ENCODE results near the gene UNC93A. TPM values are rescaled to one million over a fixed set of nuclear protein-coding genes. Genes with fewer than 3 reads are reported as not detected.

Gene UNC93A
- total RNA-seq, 1 experiment from 2014 or later: not detected

DNA sequence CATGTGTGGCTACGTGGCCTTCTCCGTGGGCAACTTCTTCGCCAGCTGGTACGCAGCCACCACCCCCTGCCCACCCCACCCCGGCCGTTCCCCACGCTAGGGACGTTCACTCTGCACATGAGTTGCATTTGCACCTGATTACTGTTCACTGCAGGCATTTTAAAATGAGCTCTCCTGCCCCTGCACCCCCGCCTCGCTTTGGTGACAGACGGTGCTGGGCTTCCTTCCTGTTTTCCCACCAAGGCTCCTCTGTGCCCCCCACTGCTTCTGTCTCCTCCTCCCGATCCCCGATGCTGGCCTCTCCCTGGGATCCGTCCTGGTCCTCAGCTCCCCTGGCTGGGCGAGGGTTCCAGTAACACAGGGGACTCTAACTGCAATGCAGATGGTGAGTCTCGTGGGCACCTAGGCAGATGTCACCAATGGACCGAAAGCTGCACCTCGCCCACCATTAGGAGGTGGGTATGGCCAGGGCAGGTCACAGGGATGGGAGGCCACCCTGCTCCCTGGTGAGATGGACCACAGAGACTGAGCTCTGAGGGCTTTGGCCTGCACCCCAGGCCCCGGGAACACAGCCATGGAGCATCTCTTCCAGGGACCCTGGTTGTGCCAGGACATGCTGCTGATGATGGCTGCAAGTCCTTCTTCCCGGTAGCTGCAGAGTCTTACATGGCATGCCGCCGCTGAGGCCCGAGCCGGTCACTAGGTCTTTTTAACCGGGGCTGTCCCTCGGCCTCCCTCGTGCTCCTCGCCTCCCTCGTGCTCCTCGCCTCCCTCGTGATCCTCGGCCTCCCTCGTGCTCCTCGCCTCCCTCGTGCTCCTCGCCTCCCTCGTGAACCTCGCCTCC, 3.8 kb downstream of the UNC93A start:
- H3K4me2 ChIP-seq (ENCODE audit: low read length): no peak overlapping the region
- intact Hi-C loops (cut with micrococcal nuclease): no loop called here
- no peak overlapping the region for H2AFZ ChIP-seq (ENCODE audit: low read depth, low read length, poor library complexity, severe bottlenecking)
- H3K36me3 ChIP-seq (ENCODE audit: control insufficient read depth in 1 of 2, insufficient read depth in 2 of 2, low read length in 2 of 2): no peaks in the 10 kb centered on the region
- peaks cover 49% of the 10 kb centered on the region for H3K27me3 ChIP-seq (ENCODE audit: insufficient read depth, low read length)
- H3K79me2 ChIP-seq (ENCODE audit: insufficient read depth, low read length): no peaks in the 10 kb centered on the region
- DNase-seq (ENCODE audit: low read depth, low spot score): no peak
- H3K9me2 ChIP-seq (ENCODE audit: insufficient read depth): no peaks in the 10 kb centered on the region
- H4K20me1 ChIP-seq (ENCODE audit: insufficient read depth): no peaks in the 10 kb centered on the region
- POLR2A ChIA-PET: no interaction called here
- RAD21 ChIA-PET (ENCODE audit: low non-redundant PET in 1 of 2, low total read pairs in 2 of 2, uncharacterized antibody in 2 of 2, unreplicated experiment in 2 of 2): interaction anchor here in 1 of 2 experiments (0.6 kb wide), 1 partner anchor 56 kb away, joined by 7 read pairs; no protein-coding TSS in a partner anchor
- no TSS peak for BruUV-seq (replicated peaks)
- no peak overlapping the region for H3K27ac ChIP-seq (ENCODE audit: low read depth, low read length)
- no peak for ATAC-seq
- H3K4me1 ChIP-seq (ENCODE audit: control insufficient read depth in 1 of 2, insufficient read depth in 2 of 2, low read length in 2 of 2): no peaks in the 10 kb centered on the region
- H3K9me3 ChIP-seq (ENCODE audit: control insufficient read depth in 1 of 2, insufficient read depth in 1 of 2, low read depth in 1 of 2, low read length in 2 of 2): no peaks in the 10 kb centered on the region
- no peak overlapping the region for H3K9ac ChIP-seq (ENCODE audit: low read length)
- no peak overlapping the region for H3K4me3 ChIP-seq (replicated peaks in 1 of 2; ENCODE audit: low read depth in 1 of 2, low read length in 2 of 2)
- CTCF ChIA-PET: no interaction called here
- TF ChIP-seq TCF7L2 (IDR thresholded peaks at IDR 0.05; ENCODE audit: borderline replicate concordance, extremely low read depth, insufficient read depth, insufficient read length) (no peak), SP1 (IDR thresholded peaks at IDR 0.05; ENCODE audit: low read depth) (no peak), JUND (IDR thresholded peaks at IDR 0.05) (no peak), ZNF274 (IDR thresholded peaks at IDR 0.05; ENCODE audit: low read depth, low read length) (no peak), CBX3 (IDR thresholded peaks at IDR 0.05; ENCODE audit: low read depth) (no peak), RAD21 (IDR thresholded peaks at IDR 0.05; ENCODE audit: low read depth) (no peak), FOSL1 (IDR thresholded peaks at IDR 0.05; ENCODE audit: low read depth) (no peak), EZH2 (IDR thresholded peaks at IDR 0.05) (no peak), MAX (IDR thresholded peaks at IDR 0.05) (no peak), EGR1 (IDR thresholded peaks at IDR 0.05; ENCODE audit: low read depth) (no peak), ZBTB33 (IDR thresholded peaks at IDR 0.05; ENCODE audit: extremely low read depth, insufficient replicate concordance, low read length) (no peak), YY1 (IDR thresholded peaks at IDR 0.05; ENCODE audit: extremely low read depth, insufficient replicate concordance, low read depth, low read length) (no peak), CTCF (IDR thresholded peaks at IDR 0.05 in 2 of 3, conservative IDR thresholded peaks at IDR 0.05 in 1 of 3; ENCODE audit: borderline replicate concordance in 1 of 3, insufficient read depth in 1 of 3, low read depth in 2 of 3, low read length in 2 of 3) (no peak), ELF1 (IDR thresholded peaks at IDR 0.05; ENCODE audit: borderline replicate concordance, low read depth) (no peak), EZH2phosphoT487 (IDR thresholded peaks at IDR 0.05; ENCODE audit: borderline replicate concordance) (no peak), POLR2A (IDR thresholded peaks at IDR 0.05; ENCODE audit: borderline replicate concordance, extremely low read depth, insufficient read depth, insufficient read length) (no peak), SRF (IDR thresholded peaks at IDR 0.05; ENCODE audit: low read depth) (no peak)
- TF ChIP-seq, protein P1, sequence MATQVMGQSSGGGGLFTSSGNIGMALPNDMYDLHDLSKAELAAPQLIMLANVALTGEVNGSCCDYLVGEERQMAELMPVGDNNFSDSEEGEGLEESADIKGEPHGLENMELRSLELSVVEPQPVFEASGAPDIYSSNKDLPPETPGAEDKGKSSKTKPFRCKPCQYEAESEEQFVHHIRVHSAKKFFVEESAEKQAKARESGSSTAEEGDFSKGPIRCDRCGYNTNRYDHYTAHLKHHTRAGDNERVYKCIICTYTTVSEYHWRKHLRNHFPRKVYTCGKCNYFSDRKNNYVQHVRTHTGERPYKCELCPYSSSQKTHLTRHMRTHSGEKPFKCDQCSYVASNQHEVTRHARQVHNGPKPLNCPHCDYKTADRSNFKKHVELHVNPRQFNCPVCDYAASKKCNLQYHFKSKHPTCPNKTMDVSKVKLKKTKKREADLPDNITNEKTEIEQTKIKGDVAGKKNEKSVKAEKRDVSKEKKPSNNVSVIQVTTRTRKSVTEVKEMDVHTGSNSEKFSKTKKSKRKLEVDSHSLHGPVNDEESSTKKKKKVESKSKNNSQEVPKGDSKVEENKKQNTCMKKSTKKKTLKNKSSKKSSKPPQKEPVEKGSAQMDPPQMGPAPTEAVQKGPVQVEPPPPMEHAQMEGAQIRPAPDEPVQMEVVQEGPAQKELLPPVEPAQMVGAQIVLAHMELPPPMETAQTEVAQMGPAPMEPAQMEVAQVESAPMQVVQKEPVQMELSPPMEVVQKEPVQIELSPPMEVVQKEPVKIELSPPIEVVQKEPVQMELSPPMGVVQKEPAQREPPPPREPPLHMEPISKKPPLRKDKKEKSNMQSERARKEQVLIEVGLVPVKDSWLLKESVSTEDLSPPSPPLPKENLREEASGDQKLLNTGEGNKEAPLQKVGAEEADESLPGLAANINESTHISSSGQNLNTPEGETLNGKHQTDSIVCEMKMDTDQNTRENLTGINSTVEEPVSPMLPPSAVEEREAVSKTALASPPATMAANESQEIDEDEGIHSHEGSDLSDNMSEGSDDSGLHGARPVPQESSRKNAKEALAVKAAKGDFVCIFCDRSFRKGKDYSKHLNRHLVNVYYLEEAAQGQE (IDR thresholded peaks at IDR 0.05; ENCODE audit: low read depth): no peak
- TF ChIP-seq, protein P2, sequence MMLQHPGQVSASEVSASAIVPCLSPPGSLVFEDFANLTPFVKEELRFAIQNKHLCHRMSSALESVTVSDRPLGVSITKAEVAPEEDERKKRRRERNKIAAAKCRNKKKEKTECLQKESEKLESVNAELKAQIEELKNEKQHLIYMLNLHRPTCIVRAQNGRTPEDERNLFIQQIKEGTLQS (IDR thresholded peaks at IDR 0.05): no peak

All from HCT116 (cell line).